OCI-LY1 (cell line): ENCODE data around the gene MYH7B.

Source experiments
- EZH2 ChIP-seq: fragments of 200-600 bp; sonication (generic), shearing (Covaris generic); IDR thresholded peaks from 2 replicates; pipeline ENCODE4 v1.8.0; 2017; ENCODE audit warnings: borderline replicate concordance, mixed run types, mild to moderate bottlenecking, antibody characterized with exemption, low read length, moderate library complexity, mixed read lengths
- TF ChIP-seq, protein P1 (sequence below): fragments of 200-600 bp; sonication (generic), shearing (Covaris generic); IDR thresholded peaks from 2 replicates; pipeline ENCODE4 v1.5.1; 2017; ENCODE audit warnings: mild to moderate bottlenecking, antibody characterized with exemption, low read length, moderate library complexity, mixed read lengths

- TF ChIP-seq, protein P1, sequence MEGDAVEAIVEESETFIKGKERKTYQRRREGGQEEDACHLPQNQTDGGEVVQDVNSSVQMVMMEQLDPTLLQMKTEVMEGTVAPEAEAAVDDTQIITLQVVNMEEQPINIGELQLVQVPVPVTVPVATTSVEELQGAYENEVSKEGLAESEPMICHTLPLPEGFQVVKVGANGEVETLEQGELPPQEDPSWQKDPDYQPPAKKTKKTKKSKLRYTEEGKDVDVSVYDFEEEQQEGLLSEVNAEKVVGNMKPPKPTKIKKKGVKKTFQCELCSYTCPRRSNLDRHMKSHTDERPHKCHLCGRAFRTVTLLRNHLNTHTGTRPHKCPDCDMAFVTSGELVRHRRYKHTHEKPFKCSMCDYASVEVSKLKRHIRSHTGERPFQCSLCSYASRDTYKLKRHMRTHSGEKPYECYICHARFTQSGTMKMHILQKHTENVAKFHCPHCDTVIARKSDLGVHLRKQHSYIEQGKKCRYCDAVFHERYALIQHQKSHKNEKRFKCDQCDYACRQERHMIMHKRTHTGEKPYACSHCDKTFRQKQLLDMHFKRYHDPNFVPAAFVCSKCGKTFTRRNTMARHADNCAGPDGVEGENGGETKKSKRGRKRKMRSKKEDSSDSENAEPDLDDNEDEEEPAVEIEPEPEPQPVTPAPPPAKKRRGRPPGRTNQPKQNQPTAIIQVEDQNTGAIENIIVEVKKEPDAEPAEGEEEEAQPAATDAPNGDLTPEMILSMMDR: peak; percentile 38
- TF ChIP-seq EZH2: no peak
Measured at GRCh38 chr20:35001596-35002362, 46.1 kb downstream of the MYH7B start.
